Measurements from ENCODE around the gene MRGPRG.

MRGPRG gene

DNA sequence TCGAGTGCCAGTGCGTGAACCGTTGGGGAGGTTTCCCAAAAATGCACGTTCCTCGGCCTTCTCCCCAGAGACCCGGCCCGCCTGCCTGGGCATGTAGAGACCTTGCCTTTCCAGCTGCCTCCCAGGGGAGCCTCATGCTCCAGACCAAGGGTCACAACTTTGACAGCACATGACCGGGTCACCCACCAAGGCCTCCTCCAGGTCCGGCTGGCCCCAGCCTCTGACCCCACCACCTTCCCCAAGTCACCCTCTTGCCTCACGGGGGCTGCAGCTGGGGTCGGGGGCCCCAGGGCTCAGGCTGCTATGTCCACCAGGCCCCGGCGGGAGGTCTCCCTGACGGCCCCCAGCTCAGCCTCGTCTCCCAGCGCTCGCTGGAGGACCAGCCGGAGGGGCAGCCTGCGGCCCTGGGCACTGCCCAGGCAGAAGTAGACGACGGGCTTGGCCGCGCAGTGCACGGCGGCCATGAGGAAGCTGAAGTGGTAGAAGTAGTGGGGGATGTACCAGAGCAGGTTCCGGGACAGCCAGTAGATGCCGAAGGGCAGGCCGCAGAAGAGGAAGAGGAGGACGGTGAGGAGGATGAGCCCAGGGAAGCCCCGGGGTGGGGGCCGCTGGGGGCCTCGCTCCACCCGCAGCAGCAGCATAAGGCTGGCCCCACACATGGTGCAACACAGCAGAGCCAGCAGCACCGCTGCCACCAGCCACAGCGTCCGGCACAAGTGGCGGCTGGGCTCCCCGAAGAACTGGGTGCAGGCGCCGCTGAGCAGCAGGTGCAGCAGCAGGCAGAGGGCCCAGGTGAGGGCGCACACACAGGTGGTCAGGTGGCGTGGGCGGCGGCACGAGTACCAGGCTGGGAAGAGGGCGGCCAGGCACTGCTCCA lies 9.2 kb upstream of the MRGPRG start:
- no peak for DNase-seq (ENCODE audit: low read depth)
- H3K4me3 ChIP-seq (ENCODE audit: low read length), result no peak overlapping the region
- TF ChIP-seq, protein P1, sequence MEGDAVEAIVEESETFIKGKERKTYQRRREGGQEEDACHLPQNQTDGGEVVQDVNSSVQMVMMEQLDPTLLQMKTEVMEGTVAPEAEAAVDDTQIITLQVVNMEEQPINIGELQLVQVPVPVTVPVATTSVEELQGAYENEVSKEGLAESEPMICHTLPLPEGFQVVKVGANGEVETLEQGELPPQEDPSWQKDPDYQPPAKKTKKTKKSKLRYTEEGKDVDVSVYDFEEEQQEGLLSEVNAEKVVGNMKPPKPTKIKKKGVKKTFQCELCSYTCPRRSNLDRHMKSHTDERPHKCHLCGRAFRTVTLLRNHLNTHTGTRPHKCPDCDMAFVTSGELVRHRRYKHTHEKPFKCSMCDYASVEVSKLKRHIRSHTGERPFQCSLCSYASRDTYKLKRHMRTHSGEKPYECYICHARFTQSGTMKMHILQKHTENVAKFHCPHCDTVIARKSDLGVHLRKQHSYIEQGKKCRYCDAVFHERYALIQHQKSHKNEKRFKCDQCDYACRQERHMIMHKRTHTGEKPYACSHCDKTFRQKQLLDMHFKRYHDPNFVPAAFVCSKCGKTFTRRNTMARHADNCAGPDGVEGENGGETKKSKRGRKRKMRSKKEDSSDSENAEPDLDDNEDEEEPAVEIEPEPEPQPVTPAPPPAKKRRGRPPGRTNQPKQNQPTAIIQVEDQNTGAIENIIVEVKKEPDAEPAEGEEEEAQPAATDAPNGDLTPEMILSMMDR (conservative IDR thresholded peaks at IDR 0.05; ENCODE audit: low read depth, low read length), result no peak

DNA sequence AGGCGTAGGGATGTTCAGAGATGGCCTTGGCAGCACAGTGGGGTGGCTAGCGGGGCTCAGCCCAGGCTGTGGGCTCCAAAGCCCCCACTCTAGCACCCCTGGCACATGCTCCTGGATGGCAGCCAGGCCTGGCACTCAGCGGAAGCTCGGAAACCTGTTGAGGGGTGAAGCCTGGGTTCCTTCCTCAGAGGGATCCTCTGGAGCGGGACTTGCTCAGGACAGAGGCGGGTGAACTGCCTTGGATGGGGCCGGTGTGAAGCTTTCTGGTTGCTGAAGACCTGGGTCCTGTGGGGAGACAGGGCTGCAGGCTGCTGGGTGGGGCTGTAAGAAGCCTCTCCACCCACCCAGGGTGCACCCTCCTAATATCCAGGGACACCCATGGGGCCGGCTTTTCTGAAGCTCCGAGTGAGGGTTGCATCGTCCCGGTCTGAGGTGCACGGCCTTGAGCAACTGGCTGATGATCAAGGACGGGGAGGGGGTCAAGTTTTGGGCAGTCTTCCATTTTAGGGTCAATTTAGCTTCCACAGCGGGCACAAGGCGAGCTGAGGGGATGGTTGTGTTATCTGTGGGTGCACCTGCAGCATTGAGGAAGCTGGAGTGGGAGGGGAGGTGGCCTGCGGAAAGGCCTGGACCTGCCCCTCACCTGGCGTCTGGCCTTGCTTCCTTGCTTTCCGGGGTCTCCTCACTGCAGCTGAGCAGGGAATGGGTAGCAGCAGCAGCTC lies 8.4 kb upstream of the MRGPRG start:
- TF ChIP-seq, protein P1 (conservative IDR thresholded peaks at IDR 0.05; ENCODE audit: low read depth, low read length), result no peak
- DNase-seq (ENCODE audit: low read depth), result no peak
- no peak overlapping the region for H3K4me3 ChIP-seq (ENCODE audit: low read length)

GRCh38 chr11:3225826-3226750 lies 7.5 kb upstream of the MRGPRG start:
- no peak for DNase-seq (ENCODE audit: low read depth)
- TF ChIP-seq, protein P1 (conservative IDR thresholded peaks at IDR 0.05; ENCODE audit: low read depth, low read length), result no peak
- H3K4me3 ChIP-seq (ENCODE audit: low read length), result no peak overlapping the region

- no peak overlapping the region for H3K4me3 ChIP-seq (ENCODE audit: low read length)
- TF ChIP-seq, protein P1 (conservative IDR thresholded peaks at IDR 0.05; ENCODE audit: low read depth, low read length), result no peak
- no peak for DNase-seq (ENCODE audit: low read depth)
Observed at GRCh38 chr11:3225159-3225758, 6.6 kb upstream of the MRGPRG start.

DNA sequence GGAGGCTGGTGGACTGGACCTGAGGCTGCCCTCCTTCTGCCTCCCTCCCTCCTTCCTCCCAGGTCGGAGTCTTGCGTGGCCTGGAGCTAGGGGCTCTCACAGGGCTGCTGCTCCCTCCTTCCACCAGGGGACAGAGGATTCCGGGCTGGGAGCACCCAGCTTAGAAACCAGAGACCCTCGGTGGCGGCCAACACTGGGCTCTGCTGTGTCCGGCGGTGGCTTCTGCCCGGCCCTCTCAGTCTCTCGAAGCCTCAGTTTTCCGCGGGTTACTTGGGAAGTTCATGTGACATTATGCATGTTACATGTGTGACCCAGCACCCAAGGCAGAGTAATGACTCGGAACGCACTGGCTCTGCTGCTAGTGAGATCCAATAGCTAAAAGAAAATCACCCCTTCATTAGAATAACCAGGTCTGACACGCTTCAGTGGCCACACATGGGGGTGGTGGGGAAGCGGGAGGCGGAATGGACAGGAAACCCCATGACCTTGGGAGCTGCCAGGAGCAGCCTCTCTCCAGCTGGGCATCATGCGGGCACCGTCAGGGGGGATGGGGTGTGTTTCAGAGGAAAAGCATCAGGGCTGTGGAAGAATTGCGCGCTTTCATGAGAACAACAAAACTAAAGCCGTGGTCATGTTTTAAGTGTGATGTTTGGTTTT lies 5.9 kb upstream of the MRGPRG start:
- DNase-seq (ENCODE audit: low read depth), result no peak
- TF ChIP-seq, protein P1 (conservative IDR thresholded peaks at IDR 0.05; ENCODE audit: low read depth, low read length), result peak; percentile 5
- no peak overlapping the region for H3K4me3 ChIP-seq (ENCODE audit: low read length)

- no peak for DNase-seq (ENCODE audit: low read depth)
- TF ChIP-seq, protein P1 (conservative IDR thresholded peaks at IDR 0.05; ENCODE audit: low read depth, low read length), result no peak
- no peak overlapping the region for H3K4me3 ChIP-seq (ENCODE audit: low read length)
Observed at GRCh38 chr11:3223932-3224381, 5.3 kb upstream of the MRGPRG start.
